Trophoblast cell (in vitro differentiated cells and primary cell): ENCODE measurements around the gene VCPKMT.

Experiments used
- DNase-seq, 2 donors: peaks; one replicate each; pipeline ENCODE4 v3.0.0-alpha.2; 2016
- H2AFZ ChIP-seq: 2 replicates; pipeline ENCODE4 v1.6.1; 2013; ENCODE audit warnings: low read length, moderate library complexity, mild to moderate bottlenecking; ENCODE audit not compliant: insufficient read depth, poor library complexity
- H2AK5ac ChIP-seq: 2 replicates; pipeline ENCODE4 v1.6.1; 2013; ENCODE audit warnings: mild to moderate bottlenecking, low read length
- H2BK120ac ChIP-seq: 2 replicates; pipeline ENCODE4 v1.6.1; 2013; ENCODE audit warnings: low read length, mild to moderate bottlenecking, moderate library complexity; ENCODE audit not compliant: insufficient read depth, poor library complexity
- H2BK12ac ChIP-seq: 2 replicates; pipeline ENCODE4 v1.6.1; 2013; ENCODE audit warnings: mild to moderate bottlenecking, low read length, moderate library complexity
- H2BK5ac ChIP-seq: 2 replicates; pipeline ENCODE4 v1.6.1; 2013; ENCODE audit warnings: low read length, low read depth, moderate library complexity, mild to moderate bottlenecking; ENCODE audit not compliant: poor library complexity
- H3K14ac ChIP-seq: 2 replicates; pipeline ENCODE4 v1.6.1; 2013; ENCODE audit warnings: mild to moderate bottlenecking, low read length
- H3K18ac ChIP-seq: 2 replicates; pipeline ENCODE4 v1.6.1; 2013; ENCODE audit warnings: mild to moderate bottlenecking, low read length
- H3K23ac ChIP-seq: 2 replicates; pipeline ENCODE4 v1.6.1; 2013; ENCODE audit warnings: low read length
- H3K27ac ChIP-seq: 2 replicates; pipeline ENCODE4 v1.5.1; 2013; ENCODE audit warnings: low read depth, mild to moderate bottlenecking, inconsistent platforms, low read length, moderate library complexity
- H3K27me3 ChIP-seq: 2 replicates; pipeline ENCODE4 v1.6.1; 2013; ENCODE audit warnings: inconsistent platforms, mild to moderate bottlenecking, low read length, moderate library complexity; ENCODE audit not compliant: insufficient read depth
- H3K36me3 ChIP-seq, 2 experiments: 1 replicate in 1 of 2; 2 replicates in 1 of 2; pipeline ENCODE4 v1.6.1; 2013; ENCODE audit warnings: low read length in 2 of 2, mild to moderate bottlenecking in 2 of 2, moderate library complexity in 1 of 2; ENCODE audit not compliant: insufficient read depth in 2 of 2, control insufficient read depth in 1 of 2
- H3K4ac ChIP-seq: 2 replicates; pipeline ENCODE4 v1.6.1; 2013; ENCODE audit warnings: low read depth, mild to moderate bottlenecking, low read length, moderate library complexity
- H3K4me1 ChIP-seq, 2 experiments: 1 replicate in 1 of 2; 2 replicates in 1 of 2; pipeline ENCODE4 v1.6.1; 2013; ENCODE audit warnings: low read length in 2 of 2, mild to moderate bottlenecking in 2 of 2, moderate library complexity in 1 of 2; ENCODE audit not compliant: insufficient read depth in 2 of 2, control insufficient read depth in 1 of 2
- H3K4me2 ChIP-seq: 2 replicates; pipeline ENCODE4 v1.6.1; 2013; ENCODE audit warnings: inconsistent platforms, mild to moderate bottlenecking, low read length, moderate library complexity
- H3K4me3 ChIP-seq: 2 replicates; pipeline ENCODE4 v1.5.1; 2013; ENCODE audit warnings: mild to moderate bottlenecking, low read depth, low read length, inconsistent platforms
- H3K79me1 ChIP-seq: one replicate; pipeline ENCODE4 v1.6.1; 2013; ENCODE audit warnings: low read length
- H3K79me2 ChIP-seq: 2 replicates; pipeline ENCODE4 v1.6.1; 2013; ENCODE audit warnings: low read length, mild to moderate bottlenecking; ENCODE audit not compliant: control insufficient read depth, insufficient read depth, poor library complexity
- H3K9ac ChIP-seq: 2 replicates; pipeline ENCODE4 v1.6.1; 2013; ENCODE audit warnings: mild to moderate bottlenecking, low read length
- H3K9me3 ChIP-seq: 2 replicates; pipeline ENCODE4 v1.6.1; 2013; ENCODE audit warnings: low read depth, mild to moderate bottlenecking, control low read depth, inconsistent platforms, low read length; ENCODE audit not compliant: insufficient read depth
- H4K12ac ChIP-seq: 2 replicates; pipeline ENCODE4 v1.6.1; 2013; ENCODE audit warnings: low read depth, mild to moderate bottlenecking, low read length, moderate library complexity
- H4K8ac ChIP-seq: 2 replicates; pipeline ENCODE4 v1.6.1; 2013; ENCODE audit warnings: low read depth, mild to moderate bottlenecking, low read length, moderate library complexity
- H4K91ac ChIP-seq: one replicate; pipeline ENCODE4 v1.6.1; 2013; ENCODE audit warnings: low read depth, mild to moderate bottlenecking, low read length, moderate library complexity
- WGBS: extraction: QIAGEN DNeasy Blood & Tissue Kit; methylation state at CpG from one replicate; pipeline ENCODE4 v1.1.7; 2013; ENCODE audit warnings: missing lambda C conversion rate; ENCODE audit not compliant: insufficient read length, insufficient coverage; ENCODE audit errors: extremely low coverage; 5-methylcytosine and 5-hydroxymethylcytosine counted together

The VCPKMT gene

GRCh38 chr14:50117456-50117855 is 1.1 kb upstream of the VCPKMT start:
- no peak overlapping the region for H3K4ac ChIP-seq
- H4K12ac ChIP-seq: no peak overlapping the region
- H4K91ac ChIP-seq: no peak overlapping the region
- peaks cover 2% of the 10 kb centered on the region for H3K79me1 ChIP-seq
- H3K27ac ChIP-seq: no peak overlapping the region
- H3K14ac ChIP-seq: no peak overlapping the region
- H2BK5ac ChIP-seq: no peak overlapping the region
- no peak overlapping the region for H3K4me3 ChIP-seq
- no peak overlapping the region for H2AK5ac ChIP-seq
- no peaks in the 10 kb centered on the region for H3K27me3 ChIP-seq
- no peak overlapping the region for H3K18ac ChIP-seq
- H3K4me1 ChIP-seq: no peaks in the 10 kb centered on the region
- H3K4me2 ChIP-seq: no peak overlapping the region
- no peak overlapping the region for H3K9ac ChIP-seq
- H3K36me3 ChIP-seq: peaks cover 10 to 14% of the 10 kb centered on the region in 2 experiments
- no peak overlapping the region for H4K8ac ChIP-seq
- no peaks in the 10 kb centered on the region for H3K9me3 ChIP-seq
- no peak overlapping the region for H2AFZ ChIP-seq
- DNase-seq: no peak
- H2BK12ac ChIP-seq: no peak overlapping the region
- no peak overlapping the region for H3K23ac ChIP-seq
- H3K79me2 ChIP-seq: peaks cover 4% of the 10 kb centered on the region
- WGBS: no CpG with 5 or more reads among the region's 2 CpGs
- no peak overlapping the region for H2BK120ac ChIP-seq

GRCh38 chr14:50116966-50117365 is 594 bp upstream of the VCPKMT start:
- peaks cover 4% of the 10 kb centered on the region for H3K79me2 ChIP-seq
- no peak overlapping the region for H2AK5ac ChIP-seq
- no peaks in the 10 kb centered on the region for H3K4me1 ChIP-seq
- no peak overlapping the region for H2BK12ac ChIP-seq
- H4K8ac ChIP-seq: no peak overlapping the region
- H3K9ac ChIP-seq: no peak overlapping the region
- no peak overlapping the region for H4K12ac ChIP-seq
- H3K79me1 ChIP-seq: peaks cover 2% of the 10 kb centered on the region
- no CpG with 5 or more reads among the region's 2 CpGs for whole genome bisulfite sequencing
- peaks cover 12 to 15% of the 10 kb centered on the region in 2 experiments for H3K36me3 ChIP-seq
- no peak overlapping the region for H3K18ac ChIP-seq
- H3K4me3 ChIP-seq: no peak overlapping the region
- H2AFZ ChIP-seq: no peak overlapping the region
- no peaks in the 10 kb centered on the region for H3K27me3 ChIP-seq
- no peak overlapping the region for H3K14ac ChIP-seq
- H2BK120ac ChIP-seq: no peak overlapping the region
- no peak for DNase-seq
- H3K23ac ChIP-seq: no peak overlapping the region
- no peak overlapping the region for H2BK5ac ChIP-seq
- H3K9me3 ChIP-seq: no peaks in the 10 kb centered on the region
- no peak overlapping the region for H4K91ac ChIP-seq
- H3K27ac ChIP-seq: no peak overlapping the region
- peak overlapping the region; percentile 42 for H3K4me2 ChIP-seq
- no peak overlapping the region for H3K4ac ChIP-seq

- H2AK5ac ChIP-seq: no peak overlapping the region
- no peak overlapping the region for H2BK120ac ChIP-seq
- H3K27me3 ChIP-seq: no peaks in the 10 kb centered on the region
- no peak overlapping the region for H4K8ac ChIP-seq
- H3K4ac ChIP-seq: no peak overlapping the region
- no peak overlapping the region for H2BK12ac ChIP-seq
- no peak overlapping the region for H3K18ac ChIP-seq
- H4K91ac ChIP-seq: no peak overlapping the region
- no peak overlapping the region for H3K9ac ChIP-seq
- H4K12ac ChIP-seq: no peak overlapping the region
- H3K79me2 ChIP-seq: peaks cover 4% of the 10 kb centered on the region
- H3K14ac ChIP-seq: no peak overlapping the region
- H3K4me2 ChIP-seq: no peak overlapping the region
- no peak overlapping the region for H3K27ac ChIP-seq
- no peak for DNase-seq
- H2BK5ac ChIP-seq: no peak overlapping the region
- peaks cover 2% of the 10 kb centered on the region for H3K79me1 ChIP-seq
- H3K36me3 ChIP-seq: peaks cover 22 to 28% of the 10 kb centered on the region in 2 experiments
- H3K23ac ChIP-seq: no peak overlapping the region
- no peak overlapping the region for H3K4me3 ChIP-seq
- no peak overlapping the region for H2AFZ ChIP-seq
- no peaks in the 10 kb centered on the region for H3K4me1 ChIP-seq
- no peaks in the 10 kb centered on the region for H3K9me3 ChIP-seq
- no CpG with 5 or more reads among the region's 4 CpGs for WGBS
These were observed 2.9 kb downstream of the VCPKMT start for GRCh38 chr14:50113381-50114035.

- no CpG with 5 or more reads among the region's 4 CpGs for WGBS
- Histone ChIP-seq H3K23ac (no peak overlapping the region), H3K9me3 (no peaks in the 10 kb centered on the region), H3K4me1 (no peaks in the 10 kb centered on the region), H2BK5ac (no peak overlapping the region), H3K18ac (no peak overlapping the region), H3K4me3 (no peak overlapping the region), H2AK5ac (no peak overlapping the region), H2AFZ (no peak overlapping the region), H3K4me2 (no peak overlapping the region), H4K91ac (no peak overlapping the region), H3K27ac (no peak overlapping the region), H3K36me3 (peaks cover 25 to 32% of the 10 kb centered on the region in 2 experiments), H3K79me2 (no peaks in the 10 kb centered on the region), H3K27me3 (no peaks in the 10 kb centered on the region), H2BK120ac (no peak overlapping the region), H4K12ac (no peak overlapping the region), H3K9ac (no peak overlapping the region), H4K8ac (no peak overlapping the region), H3K4ac (no peak overlapping the region), H2BK12ac (no peak overlapping the region), H3K14ac (no peak overlapping the region), H3K79me1 (no peaks in the 10 kb centered on the region)
- DNase-seq: no peak
These were observed 5.9 kb downstream of the VCPKMT start for GRCh38 chr14:50110323-50111037.
